Stimulated activated CD4-positive, alpha-beta T cell treated with anti-CD3 and anti-CD28 coated beads, Interleukin-12 subunit alpha, Interleukin-12 subunit beta, amount 100 ng/mL, for 4 hours (primary cell): ENCODE data around the gene IL15RA.
"Not testable (repeated sequence)": the region's sequence is repeated elsewhere in the genome, so short reads cannot be mapped to it uniquely, and the experiment has no call there.

ENCODE experiments used
- DNase-seq: peaks from one replicate; pipeline ENCODE4 v3.0.0-alpha.2; 2020

Gene IL15RA

GRCh38 chr10:5968681-5969453 lies 8.5 kb downstream of the IL15RA start:
- DNase-seq = no peak

DNA sequence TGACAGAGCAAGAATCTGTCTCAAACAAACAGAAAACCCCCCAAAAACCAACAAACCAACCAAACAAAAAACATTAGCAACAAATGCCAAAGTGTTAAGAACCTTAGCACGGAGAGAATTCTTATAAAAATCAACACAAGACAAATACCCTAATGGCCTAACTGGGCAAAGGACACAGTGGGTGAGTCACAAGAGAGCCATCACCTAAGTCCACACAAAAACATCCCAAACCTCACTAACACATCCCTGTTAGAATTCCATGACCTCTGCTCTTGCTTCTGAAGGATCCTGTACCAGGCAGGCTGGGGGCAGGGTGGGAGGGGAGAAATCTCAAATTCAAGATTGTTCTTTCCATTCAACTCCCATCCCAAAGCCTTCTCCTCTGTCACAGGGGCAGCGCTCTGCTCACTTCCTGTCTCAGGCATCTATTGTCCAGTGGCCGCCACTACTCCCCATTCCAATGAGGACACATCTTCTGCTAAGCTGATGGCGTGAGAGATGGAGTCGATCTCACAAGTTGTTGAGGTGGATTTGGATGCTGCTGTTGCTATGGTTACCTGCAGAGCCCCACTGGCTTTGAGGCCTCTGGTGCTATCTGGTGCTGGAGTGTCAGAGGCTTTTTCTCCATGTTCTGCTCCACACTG lies 9.2 kb downstream of the IL15RA start:
- no peak for DNase-seq

DNA sequence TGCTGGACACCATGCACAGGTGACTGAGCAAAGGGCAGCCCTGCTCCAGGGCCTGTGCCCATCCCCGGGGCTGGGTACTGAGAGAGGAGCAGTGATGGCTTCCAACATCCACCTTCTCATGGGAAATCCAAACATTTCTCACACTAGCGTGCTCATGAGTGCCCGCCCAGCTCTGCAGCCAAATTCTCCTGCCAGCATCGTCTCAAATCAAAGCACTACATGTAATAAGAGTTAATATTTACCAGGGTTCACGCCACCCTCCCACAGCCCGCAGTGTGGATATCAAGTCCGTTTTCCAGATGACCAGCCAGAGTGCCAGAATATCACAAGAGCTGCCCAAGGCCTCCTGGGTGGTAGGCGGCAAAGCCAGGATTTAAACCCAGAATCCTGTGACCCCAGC lies 12.1 kb downstream of the IL15RA start:
- no peak for DNase-seq

- DNase-seq = no peak
Observed at GRCh38 chr10:5964736-5965135, 12.6 kb downstream of the IL15RA start.

DNA sequence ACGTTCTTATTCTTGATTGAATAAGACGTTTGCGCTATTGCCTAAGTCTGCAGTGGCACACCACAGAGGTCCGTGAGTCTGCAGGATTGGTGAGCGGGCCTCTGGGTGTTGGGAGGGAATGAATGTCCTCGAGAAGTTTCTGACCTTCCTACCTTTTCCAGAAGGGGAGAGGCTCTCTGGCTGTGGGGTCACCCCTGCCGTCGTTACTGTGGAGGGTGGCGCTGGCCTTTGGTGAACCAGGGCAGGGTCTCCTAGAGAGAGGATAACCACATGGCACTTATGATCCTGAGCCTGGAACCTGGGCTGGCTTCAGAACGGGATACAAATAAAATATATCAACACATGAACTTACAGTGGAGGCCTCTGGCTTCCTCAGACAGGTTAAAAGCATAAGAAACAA lies 13.8 kb downstream of the IL15RA start:
- no peak for DNase-seq

GRCh38 chr10:5963071-5963470 lies 14.3 kb downstream of the IL15RA start:
- no peak for DNase-seq

DNA sequence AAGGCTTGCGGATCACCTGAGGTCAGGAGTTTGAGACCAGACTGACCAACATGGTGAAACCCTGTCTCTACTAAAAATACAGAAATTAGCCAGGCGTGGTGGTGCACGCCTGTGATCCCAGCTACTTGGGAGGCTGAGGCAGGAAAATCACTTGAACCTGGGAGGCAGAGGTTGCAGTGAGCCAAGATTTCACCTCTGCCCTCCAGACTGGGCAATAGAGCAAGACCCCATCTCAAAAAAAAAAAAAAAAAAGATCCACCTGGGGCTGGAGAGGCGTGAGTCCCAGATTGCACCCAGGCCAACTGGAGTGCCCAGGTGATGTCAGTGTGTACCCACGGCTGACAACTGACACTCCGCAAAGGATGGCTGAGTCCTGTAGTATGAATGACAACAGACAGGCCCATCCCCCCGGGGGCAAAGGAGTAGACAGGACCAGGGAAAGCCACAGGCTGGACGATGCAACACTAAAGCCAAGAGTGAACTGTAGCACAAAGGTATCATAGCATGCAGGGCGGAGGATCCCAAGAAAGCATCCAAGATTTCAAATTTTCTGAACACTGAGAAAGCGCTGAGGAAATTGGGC lies 14.9 kb downstream of the IL15RA start:
- not testable (repeated sequence) for DNase-seq

DNA sequence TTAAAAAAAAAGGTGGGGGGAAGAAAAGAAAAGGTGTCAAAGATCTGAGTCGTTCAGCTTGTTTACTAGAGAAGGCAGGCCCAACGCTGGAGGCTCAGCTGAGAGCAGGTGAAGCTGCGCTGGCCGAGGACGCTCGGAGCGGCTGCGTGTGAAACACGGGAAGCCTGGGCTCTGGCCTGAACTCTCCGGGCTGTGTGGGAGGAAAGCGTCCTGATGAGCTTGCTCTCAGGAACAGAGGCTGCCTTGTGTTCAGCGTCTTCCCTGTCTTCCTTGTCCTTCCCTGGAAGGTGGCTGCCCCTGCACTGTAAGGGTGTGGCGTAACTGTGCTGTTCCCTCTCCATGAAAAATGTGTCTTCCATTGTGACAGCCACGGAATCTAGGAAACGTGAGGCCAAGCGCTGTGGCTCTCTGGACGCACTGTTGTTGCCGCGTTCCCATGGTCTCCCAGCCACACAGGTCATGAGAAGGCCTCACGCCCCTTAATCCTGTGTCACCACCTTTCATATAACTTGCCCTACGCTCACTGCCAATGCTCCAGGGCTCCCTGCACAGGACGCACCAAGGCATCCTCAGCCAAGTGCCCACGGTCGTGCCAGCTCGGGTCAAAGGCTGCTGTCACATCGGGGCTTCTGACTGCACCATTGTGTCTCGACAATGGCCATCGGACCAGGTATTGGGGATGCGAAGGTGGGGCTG lies 15.8 kb downstream of the IL15RA start:
- no peak for DNase-seq

DNA sequence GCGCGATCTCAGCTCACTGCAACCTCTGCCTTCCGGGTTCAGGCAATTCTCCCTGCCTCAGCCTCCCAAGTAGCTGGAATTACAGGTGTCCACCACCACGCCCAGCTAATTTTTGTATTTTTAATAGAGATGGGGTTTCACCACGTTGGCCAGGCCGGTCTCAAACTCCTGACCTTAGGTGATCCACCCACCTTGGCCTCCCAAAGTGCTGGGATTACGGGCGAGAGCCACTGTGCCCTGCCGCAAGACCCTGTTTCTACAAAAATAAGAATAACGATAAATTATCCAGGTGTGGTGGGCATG lies 16.4 kb downstream of the IL15RA start:
- not testable (repeated sequence) for DNase-seq

DNA sequence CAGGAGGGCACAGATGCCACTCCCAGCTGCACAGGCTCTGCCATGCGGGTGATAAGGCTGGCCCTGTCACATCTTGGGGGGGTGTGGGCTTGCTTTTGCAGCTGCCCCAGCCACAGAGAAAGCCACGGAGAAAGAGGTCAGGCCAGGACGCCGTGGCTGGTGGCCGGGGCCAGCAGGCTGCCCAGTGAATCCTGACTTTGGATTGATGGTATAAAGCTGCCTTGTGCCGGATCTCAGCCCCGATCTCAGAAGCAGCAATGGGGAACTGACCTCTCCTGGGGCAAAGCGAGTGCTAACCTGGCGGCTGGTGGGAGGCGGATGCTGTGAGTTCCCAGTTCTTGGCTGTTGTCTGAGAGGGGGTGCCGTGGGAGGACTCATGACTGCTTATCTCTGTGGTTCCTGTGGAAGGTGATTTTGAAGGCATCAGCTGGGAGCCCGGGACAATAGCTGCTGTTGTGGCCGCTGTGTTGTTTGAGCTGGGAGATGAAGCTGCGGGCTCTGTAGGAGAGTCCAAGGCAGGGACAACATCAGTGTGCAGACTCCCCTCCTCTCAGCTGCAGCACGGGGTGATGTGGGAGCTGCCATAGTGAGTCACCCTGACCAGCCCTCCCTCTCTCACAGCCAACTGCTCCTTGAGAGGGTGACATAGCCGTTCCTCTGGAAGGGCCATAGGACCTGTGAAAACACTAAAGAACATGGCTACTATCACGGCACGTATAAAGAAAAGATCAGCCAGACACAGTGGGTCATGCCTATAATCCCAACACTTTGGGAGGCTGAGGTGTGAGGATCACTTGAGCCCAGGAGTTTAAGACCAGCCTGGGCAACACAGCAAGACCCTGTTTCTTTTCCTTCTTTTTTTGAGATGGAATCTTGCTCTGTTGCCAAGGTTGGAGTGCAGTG lies 17.0 kb downstream of the IL15RA start:
- DNase-seq = no peak

DNA sequence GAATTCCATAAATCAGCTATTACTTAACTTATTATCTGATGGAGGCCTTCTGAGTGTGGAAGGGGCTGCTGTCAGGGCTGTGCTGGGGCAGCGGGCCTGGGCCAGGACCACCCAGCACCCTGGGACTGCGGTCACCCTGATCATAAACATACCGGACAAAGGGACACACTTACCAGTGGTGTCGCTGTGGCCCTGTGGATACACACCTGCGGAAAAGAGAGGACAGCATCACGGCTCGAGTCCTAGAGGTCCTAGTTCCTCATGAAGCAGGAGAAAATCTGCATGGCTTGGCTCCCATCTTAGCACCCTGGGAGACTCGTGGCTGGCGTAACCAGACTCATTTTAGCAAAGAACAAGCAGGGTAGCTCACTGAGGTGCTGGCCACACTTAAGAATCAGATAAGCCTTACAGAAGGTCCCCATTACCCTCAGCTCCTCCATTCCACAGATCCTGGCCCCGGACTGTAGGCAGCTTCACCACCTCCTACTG lies 17.7 kb downstream of the IL15RA start:
- no peak for DNase-seq

- no peak for DNase-seq
Observed at GRCh38 chr10:5959142-5959541, 18.2 kb downstream of the IL15RA start.

- DNase-seq = no peak
Observed at GRCh38 chr10:5958675-5959074, 18.7 kb downstream of the IL15RA start.

DNA sequence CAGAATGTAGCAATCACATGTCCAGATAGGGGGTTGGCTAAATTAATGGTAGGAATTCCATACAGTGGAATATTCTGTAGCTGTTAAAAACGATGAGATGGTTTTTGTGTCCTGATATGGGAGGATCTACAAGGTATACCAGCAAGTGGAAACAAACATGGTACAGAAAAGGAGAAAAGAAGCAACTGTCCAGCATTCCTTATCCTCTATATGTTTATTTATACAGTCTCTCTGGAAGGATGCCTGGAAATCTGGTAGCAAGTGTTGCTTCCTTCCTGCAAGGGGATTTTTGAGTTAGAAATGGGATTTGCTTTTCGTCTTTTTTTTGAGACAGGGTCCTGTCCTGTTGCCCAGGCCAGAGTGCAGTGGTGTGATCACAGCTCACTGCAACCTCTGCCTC lies 19.3 kb downstream of the IL15RA start:
- DNase-seq = no peak

DNA sequence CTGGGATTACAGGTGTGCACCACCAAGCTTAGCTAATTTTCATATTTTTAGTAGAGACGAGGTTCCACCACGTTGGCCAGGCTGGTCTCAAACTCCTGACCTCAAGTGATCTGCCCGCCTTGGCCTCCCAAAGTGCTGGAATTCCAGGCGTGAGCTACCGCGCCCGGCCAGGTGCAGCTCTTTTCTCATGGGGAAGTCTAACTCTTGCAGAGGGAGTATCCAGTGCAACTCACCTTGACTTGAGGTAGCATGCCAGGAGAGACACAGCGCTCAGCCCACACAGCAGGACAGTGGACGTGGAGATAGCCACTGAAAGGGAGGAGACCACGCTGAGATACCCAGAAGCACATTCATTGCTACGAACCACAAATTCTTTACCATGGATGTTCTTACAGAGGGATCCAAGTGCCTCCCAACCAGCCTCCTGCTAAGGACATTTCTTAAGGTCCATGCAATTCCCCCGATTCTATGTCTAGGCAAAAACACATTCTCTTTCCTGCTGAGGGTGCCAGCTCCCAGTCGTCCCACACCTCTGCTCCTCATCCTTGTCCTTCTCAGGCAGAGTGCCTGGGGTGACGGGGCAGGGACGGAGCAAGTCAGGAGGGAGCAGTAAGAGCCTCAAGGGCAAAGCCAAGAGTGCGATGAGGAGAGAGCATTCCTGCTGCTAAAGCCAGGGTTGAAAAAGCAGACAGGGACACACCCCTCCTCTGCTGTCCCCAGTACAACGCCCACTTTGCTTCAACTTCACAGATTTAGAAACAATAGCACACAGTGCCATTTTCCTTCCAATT lies 21.0 kb downstream of the IL15RA start:
- DNase-seq = no peak

DNA sequence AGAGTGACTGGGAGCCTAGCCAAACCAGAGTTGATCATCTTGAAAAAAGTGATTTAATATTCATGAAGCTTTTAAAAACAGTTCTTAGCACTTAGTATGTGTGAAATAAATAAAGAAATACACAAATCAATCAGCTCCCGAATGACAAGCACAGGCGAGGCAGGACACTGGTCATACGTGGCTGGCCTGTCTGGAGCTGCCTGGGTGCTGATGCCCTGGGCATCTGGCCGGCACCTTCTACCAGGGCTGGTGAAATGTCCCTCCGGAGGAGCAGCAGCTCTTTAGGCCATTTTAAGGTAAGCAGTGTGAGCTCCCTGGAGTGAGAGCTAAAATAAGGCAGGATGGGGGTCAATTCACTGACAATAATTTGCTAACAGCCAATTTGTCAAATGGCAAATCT lies 23.7 kb downstream of the IL15RA start:
- DNase-seq = no peak

DNA sequence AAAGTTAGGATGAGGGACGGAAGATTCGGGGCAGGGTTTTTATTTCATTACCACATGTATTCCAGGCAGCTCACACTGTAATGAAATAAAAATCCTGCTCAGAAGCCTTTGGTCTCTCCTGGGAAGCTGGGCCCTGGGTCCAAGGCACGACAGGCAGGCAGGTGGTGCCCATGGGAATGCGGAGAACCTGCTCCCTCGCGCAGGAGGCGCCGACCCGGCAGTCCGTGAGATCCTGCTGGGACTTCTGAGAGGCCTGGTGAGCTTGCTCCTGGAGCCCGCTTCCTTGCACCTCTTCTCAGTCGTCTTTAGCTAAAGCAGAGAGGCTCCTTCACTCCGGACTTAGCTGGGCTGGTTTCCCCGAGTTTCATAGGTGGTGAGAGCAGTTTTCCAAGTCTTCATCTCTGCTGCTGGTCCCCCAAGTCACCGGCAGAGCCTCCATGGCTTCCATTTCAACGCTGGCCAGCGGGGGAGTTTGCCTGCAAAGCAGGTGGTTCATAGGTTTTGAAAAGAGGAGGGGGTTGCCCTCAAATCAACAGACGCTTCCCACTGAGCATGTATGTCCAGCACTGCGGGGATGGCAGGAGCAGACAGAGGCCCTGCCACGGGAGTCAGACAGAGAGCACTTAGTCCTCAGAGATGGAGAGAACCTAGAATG lies 24.5 kb downstream of the IL15RA start:
- no peak for DNase-seq

- DNase-seq = no peak
Observed at GRCh38 chr10:5951721-5952407, 25.5 kb downstream of the IL15RA start.

DNA sequence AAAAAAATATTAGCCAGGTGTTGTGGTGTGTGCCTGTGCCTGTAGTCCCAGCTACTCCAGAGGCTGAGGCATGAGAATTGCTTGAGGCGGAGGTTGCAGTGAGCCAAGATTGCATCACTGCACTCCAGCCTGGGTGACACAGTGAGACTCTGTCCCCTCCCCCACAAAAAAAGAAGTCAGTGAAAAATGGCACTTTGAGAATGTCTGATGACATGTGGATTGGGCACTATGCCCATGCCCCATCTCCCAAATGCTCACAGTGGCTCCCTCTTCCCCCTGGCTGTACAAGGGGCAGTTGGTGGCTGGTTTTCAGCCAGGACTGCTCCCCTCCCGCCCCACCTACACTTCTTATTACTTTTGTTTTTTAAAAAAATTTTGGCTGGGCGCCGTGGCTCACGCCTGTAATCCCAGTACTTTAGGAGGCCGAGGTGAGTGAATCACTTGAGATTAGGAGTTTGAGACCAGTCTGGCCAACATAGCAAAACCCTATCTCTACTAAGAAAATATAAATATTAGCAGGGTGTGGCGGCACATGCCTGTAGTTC lies 26.1 kb downstream of the IL15RA start:
- DNase-seq = no peak

- no peak for DNase-seq
Observed at GRCh38 chr10:5949009-5949759, 28.2 kb downstream of the IL15RA start.
